ENCODE results near the gene SRSF6.
"Not testable (repeated sequence)": the region's sequence is repeated elsewhere in the genome, so short reads cannot be mapped to it uniquely, and the experiment has no call there.

SRSF6 gene

DNA sequence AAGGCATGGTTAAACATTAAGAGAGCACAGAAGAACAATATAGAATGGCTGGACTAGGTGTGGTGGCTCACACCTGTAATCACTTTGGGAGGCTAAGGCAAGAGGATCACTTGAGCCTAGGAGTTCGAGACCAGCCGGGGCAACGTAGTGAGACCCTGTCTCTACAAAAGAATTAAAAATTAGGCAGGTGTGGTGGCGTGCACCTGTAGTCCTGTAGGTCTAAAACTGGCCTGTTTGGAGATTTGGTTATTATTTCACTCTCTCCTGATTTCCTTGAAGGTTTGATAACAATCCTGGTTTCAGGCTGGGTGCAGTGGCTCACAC, 15.6 kb downstream of the SRSF6 start:
- DNase-seq (ENCODE audit: low read depth in 2 of 3, low spot score in 1 of 3) = no peak

DNA sequence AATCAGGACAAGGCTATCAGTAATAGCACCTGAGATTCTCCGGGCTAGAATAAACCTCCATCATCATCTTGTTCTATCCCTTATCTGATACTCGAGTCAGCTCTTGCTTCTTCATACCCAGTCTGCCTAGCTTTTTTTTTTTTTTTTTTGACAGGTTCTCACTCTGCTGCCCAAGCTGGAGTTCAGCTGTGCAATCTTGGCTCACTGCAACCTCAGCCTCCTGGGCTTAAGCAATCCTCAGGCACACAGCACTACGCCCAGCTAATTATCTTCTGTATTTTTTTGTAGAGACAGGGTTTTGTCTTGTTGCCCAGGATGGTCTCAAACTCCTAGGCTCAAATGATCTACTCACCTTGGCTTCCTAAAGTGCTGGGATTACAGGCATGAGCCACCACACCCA, 19.5 kb downstream of the SRSF6 start:
- no peak for DNase-seq (ENCODE audit: low read depth in 2 of 3, low spot score in 1 of 3)

DNA sequence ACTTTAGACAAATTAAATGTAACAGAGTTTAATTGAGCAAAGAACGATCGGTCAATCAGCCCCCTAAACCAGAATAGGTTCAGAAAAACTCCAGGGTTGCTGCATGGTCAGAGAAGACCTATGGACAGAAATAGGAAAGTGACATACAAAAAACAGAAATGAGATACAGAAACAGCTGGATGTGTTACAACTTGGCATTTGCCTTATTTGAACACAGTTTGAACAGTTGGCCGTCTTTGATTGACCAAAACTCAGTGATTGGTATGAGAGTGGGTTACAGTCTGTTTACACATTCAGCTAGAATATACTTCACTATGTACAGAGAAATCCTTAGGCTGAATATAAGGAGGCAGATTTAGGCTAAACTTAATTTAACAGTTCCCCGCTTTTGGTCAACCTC, 19.9 kb downstream of the SRSF6 start:
- no peak for DNase-seq (ENCODE audit: low read depth in 2 of 3, low spot score in 1 of 3)

DNA sequence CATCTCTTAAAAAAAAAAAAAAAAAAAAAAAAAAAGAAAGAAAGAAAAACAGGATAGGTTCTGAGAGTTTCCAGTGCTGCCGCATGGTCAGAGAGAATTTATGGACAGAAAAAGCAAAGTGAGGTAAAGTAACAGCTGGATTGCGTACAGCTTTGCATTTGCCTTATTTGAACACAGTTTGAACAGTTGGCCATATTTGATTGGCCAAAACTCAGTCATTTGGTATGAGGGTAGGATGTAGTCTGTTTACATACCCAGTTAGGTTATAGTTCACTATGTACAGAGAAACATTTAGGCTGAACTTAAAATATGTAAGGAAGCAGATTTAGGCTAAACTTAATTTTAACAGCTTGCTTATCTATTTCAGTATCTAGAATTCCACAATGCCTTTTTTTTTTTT, 32.3 kb downstream of the SRSF6 start:
- no peak for DNase-seq (ENCODE audit: low read depth in 2 of 3, low spot score in 1 of 3)

DNA sequence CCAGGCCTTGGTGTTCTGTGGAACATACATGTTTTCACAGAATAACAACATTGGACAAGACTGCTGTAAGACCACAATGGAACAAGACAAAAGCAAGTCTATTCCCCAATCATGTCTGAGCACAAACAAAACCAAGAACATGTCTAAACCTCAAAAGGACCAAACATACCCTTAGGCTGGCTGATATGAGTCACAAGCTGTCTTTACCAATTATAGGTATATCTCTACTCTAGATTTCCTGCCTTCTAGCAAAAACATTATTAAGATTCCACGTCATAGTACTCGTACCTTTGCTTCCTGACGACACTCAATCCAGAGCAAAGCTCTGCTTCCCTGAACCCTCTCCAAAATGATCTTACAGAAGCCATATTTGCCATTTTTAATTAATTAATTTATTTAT, 34.4 kb downstream of the SRSF6 start:
- DNase-seq (ENCODE audit: low read depth in 2 of 3, low spot score in 1 of 3) = no peak

DNA sequence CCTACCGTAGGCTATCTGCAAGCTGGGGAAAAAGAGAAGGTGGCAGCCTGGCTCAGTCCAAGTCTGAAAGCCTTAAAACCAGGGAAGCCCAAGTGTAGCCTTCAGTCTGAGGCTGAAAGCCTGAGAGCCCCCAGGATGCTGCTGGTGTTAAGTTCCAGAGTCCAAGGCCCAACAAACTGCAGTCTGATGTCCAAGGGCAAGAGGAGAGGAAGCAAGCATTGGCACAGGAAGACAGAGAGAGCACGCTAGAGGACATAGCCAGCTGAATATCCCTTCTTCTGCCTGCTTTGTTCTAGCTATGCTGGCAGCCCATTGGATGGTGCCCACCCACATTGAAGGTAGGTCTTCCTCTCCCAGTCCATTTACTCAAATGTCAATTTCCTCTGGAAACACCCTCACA, 37.7 kb downstream of the SRSF6 start:
- DNase-seq (ENCODE audit: low read depth in 2 of 3, low spot score in 1 of 3) = no peak

DNA sequence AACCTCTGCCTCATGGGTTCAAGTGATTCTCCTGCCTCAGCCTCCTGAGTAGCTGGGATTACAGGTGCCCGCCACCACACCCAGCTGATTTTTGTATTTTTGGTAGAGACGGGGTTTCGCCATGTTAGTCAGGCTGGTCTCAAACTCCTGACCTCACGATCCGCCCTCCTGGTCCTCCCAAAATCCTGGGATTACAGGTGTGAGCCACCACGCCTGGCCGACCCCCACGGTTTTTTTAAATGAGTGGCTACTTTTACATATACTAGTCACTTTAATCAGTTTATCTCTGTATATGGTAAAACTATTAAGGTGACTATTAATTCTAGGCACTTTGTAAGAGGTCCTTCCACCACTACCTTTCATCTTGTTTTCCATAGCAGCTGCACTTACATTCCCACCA, 44.3 kb downstream of the SRSF6 start:
- not testable (repeated sequence) for DNase-seq (ENCODE audit: low read depth in 2 of 3, low spot score in 1 of 3)

DNA sequence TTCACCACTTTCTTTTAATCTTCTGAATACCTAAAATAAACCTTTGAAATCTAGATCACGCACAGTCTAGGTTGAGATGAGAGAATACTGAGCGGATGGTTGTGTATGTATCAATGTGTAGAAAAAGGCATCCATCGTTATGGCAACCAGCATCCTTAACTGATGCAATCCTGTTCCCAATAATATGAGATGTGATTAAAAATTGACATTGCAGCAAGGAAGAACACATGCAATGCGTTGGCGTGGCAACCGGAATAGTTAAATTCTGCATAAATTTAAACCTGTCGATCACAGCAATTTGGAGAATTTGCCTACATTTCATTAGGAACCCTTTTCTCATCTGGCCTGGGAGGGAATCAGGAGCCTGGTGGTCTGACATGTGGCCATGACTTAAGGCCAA, 48.5 kb downstream of the SRSF6 start:
- no peak for DNase-seq (ENCODE audit: low read depth in 2 of 3, low spot score in 1 of 3)

DNA sequence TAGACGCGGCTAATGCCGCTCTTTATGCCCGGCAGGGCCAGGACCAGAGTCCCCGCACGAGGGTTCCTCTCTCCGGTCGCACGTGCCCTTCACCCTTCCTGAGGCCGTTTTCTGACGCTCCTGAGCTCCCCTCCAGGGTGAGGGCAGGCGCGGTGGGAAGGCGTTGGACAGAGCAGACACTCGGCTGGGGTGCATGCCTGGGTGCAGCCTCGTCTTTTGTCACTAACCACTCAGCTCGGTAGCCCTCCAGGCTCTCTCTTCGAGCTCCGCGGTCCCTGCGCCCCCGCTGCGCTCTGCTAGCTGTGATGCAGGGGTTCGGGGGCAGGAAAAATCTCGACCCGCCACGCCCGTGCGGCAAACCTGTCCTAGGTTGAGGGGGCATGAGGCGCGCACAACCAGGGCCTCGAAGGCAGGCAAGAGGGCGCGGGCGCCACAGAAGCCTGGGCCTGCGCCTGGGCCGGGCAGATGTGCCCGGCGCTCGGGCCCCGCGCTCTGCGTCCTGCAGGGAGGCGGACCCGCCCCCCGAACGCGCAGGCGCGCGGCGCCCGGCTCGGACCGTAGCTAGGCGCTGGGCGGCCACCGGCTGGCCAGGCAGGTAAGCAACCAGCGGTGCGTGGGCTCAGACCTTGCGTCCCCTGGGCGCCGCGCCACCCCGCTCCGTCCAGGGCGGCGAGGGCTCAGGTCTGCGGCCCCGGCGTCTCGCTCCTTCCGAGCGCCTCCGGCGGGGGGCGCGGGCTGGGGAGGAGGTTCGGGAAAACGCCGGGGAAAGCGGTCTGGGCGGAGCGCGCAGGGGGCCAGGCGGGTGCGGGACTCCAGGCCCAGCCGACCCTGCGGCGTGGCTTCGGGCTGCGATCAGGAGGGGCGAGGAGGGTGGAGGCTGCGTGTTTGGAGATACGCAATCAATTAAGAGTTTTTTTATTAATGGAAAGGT, 49.7 kb downstream of the SRSF6 start, which contains the start of gene L3MBTL1:
Gene L3MBTL1, plus strand, starts transcription at position 548 of the 931 bp plus-strand sequence. CDS start 5,807 bp downstream, outside the sequence.
- DNase-seq (ENCODE audit: low read depth in 2 of 3, low spot score in 1 of 3) = no peak

DNA sequence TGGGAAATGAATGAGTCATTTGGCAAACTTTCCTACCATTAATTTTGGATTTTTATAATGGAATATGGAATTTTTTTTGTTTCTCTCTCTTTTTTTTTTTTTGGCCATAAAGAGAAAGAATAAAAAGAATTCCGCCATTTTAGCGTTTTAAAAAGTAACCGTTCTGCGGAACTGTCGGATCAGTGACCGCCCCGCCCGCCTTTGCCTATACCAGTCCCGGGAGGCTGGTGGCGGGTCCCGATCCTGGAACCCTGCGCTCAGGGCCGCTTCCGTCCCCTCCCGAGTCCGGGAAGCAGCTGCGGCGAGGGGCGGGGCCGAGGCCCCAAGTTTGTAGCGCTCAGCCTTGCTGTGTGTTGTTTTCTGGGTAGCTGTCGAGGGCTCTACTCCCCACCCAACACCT, 50.4 kb downstream of the SRSF6 start:
- DNase-seq (ENCODE audit: low read depth in 2 of 3, low spot score in 1 of 3) = no peak

DNA sequence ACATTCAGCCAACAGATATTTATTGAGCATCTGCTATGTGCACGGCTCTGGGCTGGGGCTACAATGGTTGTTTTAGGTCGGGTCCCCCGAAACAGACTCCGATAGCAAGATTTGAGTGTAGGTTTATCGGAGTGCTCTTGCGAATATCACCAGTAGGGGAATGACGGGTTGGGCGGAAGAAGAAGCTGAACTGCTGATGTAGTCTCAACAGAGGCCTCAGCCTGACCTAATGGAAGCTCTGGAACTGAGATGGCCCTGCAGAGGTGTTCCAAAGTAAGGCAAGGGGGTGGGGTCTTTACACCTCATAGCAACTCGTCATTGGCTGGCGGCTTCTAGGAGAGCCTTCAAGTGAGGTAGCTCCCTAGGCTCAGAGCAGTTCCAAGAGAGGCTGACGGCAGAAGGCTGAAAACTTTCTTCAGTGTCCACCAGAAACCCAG, 50.9 kb downstream of the SRSF6 start:
- DNase-seq (ENCODE audit: low read depth in 2 of 3, low spot score in 1 of 3) = no peak

DNA sequence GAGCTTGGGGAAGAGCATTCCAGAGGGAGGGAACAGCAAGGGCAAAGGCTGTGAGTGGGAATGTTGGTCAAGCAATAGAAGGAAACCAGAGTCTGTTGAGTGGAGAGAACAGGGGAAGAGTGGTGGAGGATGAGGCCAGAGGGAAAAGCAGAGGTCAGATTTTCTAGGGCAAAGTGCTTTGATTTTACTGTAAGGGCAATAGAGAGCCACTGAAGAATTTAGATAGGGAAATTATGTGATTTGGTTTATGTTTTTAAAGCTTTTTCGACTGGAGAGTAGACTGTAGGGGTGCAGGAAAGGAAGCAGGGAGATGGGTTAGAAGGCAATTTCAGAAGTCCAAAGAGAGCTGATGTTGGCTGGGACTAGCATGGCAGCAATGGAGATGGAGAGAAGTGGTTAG, 54.2 kb downstream of the SRSF6 start:
- DNase-seq (ENCODE audit: low read depth in 2 of 3, low spot score in 1 of 3) = no peak

DNA sequence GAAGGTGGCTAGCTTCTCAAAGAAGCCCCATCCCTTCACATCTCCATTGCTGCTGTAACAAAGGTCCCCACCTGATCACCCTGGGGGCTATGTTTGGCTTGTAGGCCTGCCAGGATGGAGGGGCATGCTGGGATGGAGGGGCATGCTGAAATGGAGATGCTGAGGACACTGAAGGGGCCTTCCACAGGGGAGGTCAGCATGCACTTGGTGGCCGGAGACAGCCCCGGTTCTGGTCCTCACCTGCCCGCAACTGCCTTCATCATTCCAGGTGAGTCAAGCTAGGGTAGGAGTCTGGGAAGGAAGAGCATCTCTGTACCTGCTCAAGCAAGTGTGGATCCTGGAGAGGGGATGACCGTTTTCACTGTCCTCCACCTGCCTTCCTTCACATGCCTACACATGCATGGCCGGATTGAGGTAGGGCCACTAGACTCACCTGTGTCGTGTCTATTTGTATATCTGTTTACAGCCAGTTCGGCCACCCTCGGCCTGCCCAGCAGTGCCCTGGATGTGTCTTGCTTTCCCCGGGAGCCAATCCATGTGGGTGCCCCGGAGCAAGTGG, 55.8 kb downstream of the SRSF6 start:
- no peak for DNase-seq (ENCODE audit: low read depth in 2 of 3, low spot score in 1 of 3)
